GM12865 (cell line): ENCODE data around the gene GALNTL6.

Experiments used
- DNase-seq: peaks from one replicate; pipeline ENCODE4 v3.0.0; 2010; ENCODE audit warnings: low read depth
- H3K4me3 ChIP-seq: 2 replicates; pipeline ENCODE4 v1.5.1; 2011; ENCODE audit warnings: mild to moderate bottlenecking, low read depth, low read length, control low read depth
- TF ChIP-seq, protein P1 (sequence below): IDR thresholded peaks from 2 replicates; pipeline ENCODE4 v1.5.1; 2011; ENCODE audit warnings: low read length, control low read depth, low read depth, inconsistent platforms; ENCODE audit not compliant: insufficient read depth; ENCODE audit errors: missing control alignments

GALNTL6 gene

DNA sequence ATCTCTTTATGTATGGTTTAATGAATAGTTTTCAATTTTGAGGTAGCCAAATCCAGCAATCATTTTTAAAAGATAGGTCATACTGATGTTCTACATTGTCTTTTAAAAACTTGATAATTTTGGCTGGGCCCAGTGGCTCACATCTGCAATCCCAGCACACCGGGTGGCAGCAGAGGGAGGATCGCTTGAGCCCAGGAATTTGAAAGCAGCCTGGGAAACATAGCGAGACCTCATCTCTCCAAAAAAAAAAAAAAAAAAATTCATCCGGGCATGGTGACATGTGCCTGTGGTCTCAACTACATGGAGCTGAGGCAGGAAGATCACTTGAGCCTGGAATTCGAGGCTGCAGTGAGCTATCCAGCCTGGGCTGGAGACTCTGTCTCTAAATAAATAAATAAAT, 419.8 kb downstream of the GALNTL6 start:
- no peak overlapping the region for H3K4me3 ChIP-seq
- DNase-seq: no peak
- TF ChIP-seq, protein P1, sequence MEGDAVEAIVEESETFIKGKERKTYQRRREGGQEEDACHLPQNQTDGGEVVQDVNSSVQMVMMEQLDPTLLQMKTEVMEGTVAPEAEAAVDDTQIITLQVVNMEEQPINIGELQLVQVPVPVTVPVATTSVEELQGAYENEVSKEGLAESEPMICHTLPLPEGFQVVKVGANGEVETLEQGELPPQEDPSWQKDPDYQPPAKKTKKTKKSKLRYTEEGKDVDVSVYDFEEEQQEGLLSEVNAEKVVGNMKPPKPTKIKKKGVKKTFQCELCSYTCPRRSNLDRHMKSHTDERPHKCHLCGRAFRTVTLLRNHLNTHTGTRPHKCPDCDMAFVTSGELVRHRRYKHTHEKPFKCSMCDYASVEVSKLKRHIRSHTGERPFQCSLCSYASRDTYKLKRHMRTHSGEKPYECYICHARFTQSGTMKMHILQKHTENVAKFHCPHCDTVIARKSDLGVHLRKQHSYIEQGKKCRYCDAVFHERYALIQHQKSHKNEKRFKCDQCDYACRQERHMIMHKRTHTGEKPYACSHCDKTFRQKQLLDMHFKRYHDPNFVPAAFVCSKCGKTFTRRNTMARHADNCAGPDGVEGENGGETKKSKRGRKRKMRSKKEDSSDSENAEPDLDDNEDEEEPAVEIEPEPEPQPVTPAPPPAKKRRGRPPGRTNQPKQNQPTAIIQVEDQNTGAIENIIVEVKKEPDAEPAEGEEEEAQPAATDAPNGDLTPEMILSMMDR: no peak

DNA sequence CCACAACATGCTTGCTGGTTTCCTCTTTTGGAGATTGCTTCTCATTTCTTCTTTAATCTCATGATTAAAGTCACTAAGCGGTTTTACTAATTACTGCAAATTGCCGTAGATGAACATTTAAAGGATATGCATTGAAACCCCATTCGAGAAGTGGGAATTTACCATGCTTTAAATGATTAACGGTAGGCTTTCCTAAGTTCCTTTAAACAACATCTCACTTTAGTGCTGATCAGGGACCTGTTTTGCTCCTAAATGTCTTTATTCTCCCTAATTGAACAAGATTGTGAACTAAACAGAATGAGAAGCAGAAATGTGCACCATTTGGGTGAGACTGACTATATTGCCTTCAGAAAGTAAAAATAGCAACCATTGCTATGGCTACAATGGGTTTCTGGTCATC, 430.3 kb downstream of the GALNTL6 start:
- DNase-seq: no peak
- TF ChIP-seq, protein P1: no peak
- H3K4me3 ChIP-seq: no peak overlapping the region

DNA sequence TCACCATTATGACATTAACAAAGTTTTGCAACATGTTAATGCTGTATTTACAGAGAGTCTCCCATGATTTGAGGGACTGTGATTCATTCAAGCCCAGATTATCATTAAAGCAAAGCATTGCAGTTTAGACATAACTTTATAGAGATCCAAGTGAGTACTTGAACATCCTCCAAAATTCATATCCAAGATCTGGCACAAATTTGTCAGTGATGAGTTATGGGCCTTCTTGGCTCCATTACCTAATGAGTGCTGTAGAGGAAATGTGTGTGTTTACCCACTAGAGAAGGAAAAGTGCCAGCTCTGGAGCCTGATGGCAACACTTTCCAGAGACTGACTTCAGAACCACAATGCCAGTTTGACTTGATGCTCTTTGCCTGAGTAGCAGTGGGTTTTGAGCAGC, 432.3 kb downstream of the GALNTL6 start:
- TF ChIP-seq, protein P1: no peak
- no peak for DNase-seq
- H3K4me3 ChIP-seq: no peak overlapping the region

GRCh38 chr4:172253409-172253808, 440.2 kb downstream of the GALNTL6 start:
- TF ChIP-seq, protein P1: no peak
- no peak for DNase-seq
- no peak overlapping the region for H3K4me3 ChIP-seq

DNA sequence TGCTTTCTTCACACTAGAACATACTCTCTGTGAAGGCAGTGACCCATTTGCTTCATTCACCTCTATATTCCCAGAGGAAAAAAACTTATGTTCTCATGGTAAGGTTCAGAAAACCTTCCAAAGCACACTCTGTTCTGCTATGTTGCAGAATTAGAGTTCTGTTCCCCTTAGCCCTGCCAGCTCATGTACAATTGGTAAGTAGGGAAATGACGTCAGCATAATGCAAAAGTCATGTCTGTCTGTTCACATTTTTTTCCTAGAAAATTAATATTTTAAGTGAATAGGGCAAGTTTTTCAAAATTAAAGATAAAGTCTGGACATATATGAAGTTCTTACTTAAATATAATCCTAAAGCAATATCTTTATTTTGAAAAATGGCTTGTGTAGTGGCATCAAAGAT, 443.6 kb downstream of the GALNTL6 start:
- TF ChIP-seq, protein P1: no peak
- DNase-seq: no peak
- no peak overlapping the region for H3K4me3 ChIP-seq

DNA sequence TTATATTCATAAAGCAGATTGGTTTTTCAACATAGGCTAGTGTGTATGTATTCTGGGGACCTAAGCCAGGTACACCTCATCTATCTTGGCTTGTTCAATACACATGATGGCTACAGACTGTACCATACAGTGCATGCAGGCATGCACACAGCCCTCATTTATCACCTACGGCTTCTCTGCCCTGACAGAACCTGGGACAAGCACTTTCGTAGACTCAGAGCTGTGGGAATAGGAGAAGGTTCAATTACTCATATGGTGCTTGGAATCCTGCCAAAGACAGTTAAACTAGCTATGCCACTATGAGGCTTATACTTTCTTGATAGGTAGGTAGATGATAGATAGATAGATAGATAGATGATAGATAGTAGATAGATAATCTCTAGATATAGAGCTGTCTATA, 457.2 kb downstream of the GALNTL6 start:
- TF ChIP-seq, protein P1: no peak
- DNase-seq: no peak
- no peak overlapping the region for H3K4me3 ChIP-seq

- TF ChIP-seq, protein P1: no peak
- DNase-seq: no peak
- no peak overlapping the region for H3K4me3 ChIP-seq
These were observed 473.9 kb downstream of the GALNTL6 start for GRCh38 chr4:172287117-172287516.
